Mesenchymal stem cell (in vitro differentiated cells and primary cell): ENCODE results near the gene RNF115.
"Not testable (repeated sequence)": the region's sequence is repeated elsewhere in the genome, so short reads cannot be mapped to it uniquely, and the experiment has no call there.

ENCODE experiments used
- DNase-seq: peaks from one replicate; pipeline ENCODE4 v3.0.0-alpha.2; 2013
- H2AFZ ChIP-seq: one replicate; pipeline ENCODE4 v1.6.1; 2013; ENCODE audit warnings: low read depth, mild to moderate bottlenecking, control low read depth, inconsistent platforms, low read length, moderate library complexity
- H2AK5ac ChIP-seq: 2 replicates; pipeline ENCODE4 v1.6.1; 2013; ENCODE audit warnings: low read length, moderate library complexity, mild to moderate bottlenecking, inconsistent platforms; ENCODE audit not compliant: severe bottlenecking
- H2BK120ac ChIP-seq: one replicate; pipeline ENCODE4 v1.6.1; 2013; ENCODE audit warnings: low read depth, mild to moderate bottlenecking, inconsistent platforms, low read length, moderate library complexity
- H2BK12ac ChIP-seq, 2 experiments: one replicate each; pipeline ENCODE4 v1.6.1; 2013; ENCODE audit warnings: inconsistent platforms in 2 of 2, low read length in 2 of 2, mild to moderate bottlenecking in 2 of 2, moderate library complexity in 2 of 2, control low read depth in 1 of 2
- H2BK15ac ChIP-seq: one replicate; pipeline ENCODE4 v1.6.1; 2013; ENCODE audit warnings: mild to moderate bottlenecking, low read depth, inconsistent platforms; ENCODE audit not compliant: poor library complexity, severe bottlenecking
- H2BK5ac ChIP-seq: 2 replicates; pipeline ENCODE4 v1.6.1; 2013; ENCODE audit warnings: low read depth, mild to moderate bottlenecking, low read length, control low read depth, inconsistent platforms; ENCODE audit not compliant: poor library complexity, severe bottlenecking
- H3K14ac ChIP-seq, 2 experiments: one replicate each; pipeline ENCODE4 v1.6.1; 2013; ENCODE audit warnings: inconsistent platforms in 2 of 2, low read length in 2 of 2, control low read depth in 1 of 2, mild to moderate bottlenecking in 1 of 2, moderate library complexity in 1 of 2
- H3K18ac ChIP-seq, 2 experiments: one replicate each; pipeline ENCODE4 v1.6.1; 2013; ENCODE audit warnings: inconsistent platforms in 2 of 2, low read length in 2 of 2, control low read depth in 1 of 2, low read depth in 1 of 2, mild to moderate bottlenecking in 1 of 2
- H3K23ac ChIP-seq, 2 experiments: one replicate each; pipeline ENCODE4 v1.6.1; 2013; ENCODE audit warnings: inconsistent platforms in 2 of 2, low read length in 2 of 2, mild to moderate bottlenecking in 2 of 2, moderate library complexity in 2 of 2, control low read depth in 1 of 2
- H3K27ac ChIP-seq: 2 replicates; pipeline ENCODE4 v1.5.1; 2013; ENCODE audit warnings: mild to moderate bottlenecking, moderate library complexity, low read length, control low read depth, inconsistent platforms; ENCODE audit not compliant: poor library complexity, severe bottlenecking
- H3K27me3 ChIP-seq, 2 experiments: 2 replicates each; pipeline versions ENCODE4 v1.6.1 to v1.7.0; 2013; ENCODE audit warnings: low read length in 2 of 2, mild to moderate bottlenecking in 2 of 2, moderate library complexity in 2 of 2, control low read depth in 1 of 2, inconsistent platforms in 1 of 2; ENCODE audit not compliant: control insufficient read depth in 1 of 2, insufficient read depth in 1 of 2
- H3K36me3 ChIP-seq, 2 experiments: 2 replicates each; pipeline versions ENCODE4 v1.6.1 to v1.7.0; 2013; ENCODE audit warnings: low read length in 2 of 2, control low read depth in 1 of 2, inconsistent platforms in 1 of 2, low read depth in 1 of 2, mild to moderate bottlenecking in 1 of 2; ENCODE audit not compliant: insufficient read depth in 2 of 2, control insufficient read depth in 1 of 2
- H3K4ac ChIP-seq, 2 experiments: one replicate each; pipeline ENCODE4 v1.6.1; 2013; ENCODE audit warnings: inconsistent platforms in 2 of 2, low read length in 2 of 2, mild to moderate bottlenecking in 2 of 2, moderate library complexity in 2 of 2, control low read depth in 1 of 2, low read depth in 1 of 2
- H3K4me1 ChIP-seq: 2 replicates; pipeline ENCODE4 v1.6.1; 2013; ENCODE audit warnings: low read depth, low read length, control low read depth; ENCODE audit not compliant: control insufficient read depth, insufficient read depth
- H3K4me2 ChIP-seq: 2 replicates; pipeline ENCODE4 v1.6.1; 2013; ENCODE audit warnings: low read length, mild to moderate bottlenecking, inconsistent platforms; ENCODE audit not compliant: poor library complexity, severe bottlenecking
- H3K4me3 ChIP-seq, 2 experiments: 2 replicates each; pipeline versions ENCODE4 v1.5.1 to v1.7.0; 2013; ENCODE audit warnings: low read length in 2 of 2, mild to moderate bottlenecking in 2 of 2, control low read depth in 1 of 2, low read depth in 1 of 2; ENCODE audit not compliant: insufficient read depth in 1 of 2
- H3K79me1 ChIP-seq: replicated peaks from 2 replicates; pipeline ENCODE4 v1.6.1; 2013; ENCODE audit warnings: mild to moderate bottlenecking, control low read depth, low read length, inconsistent platforms; ENCODE audit not compliant: poor library complexity, severe bottlenecking
- H3K9ac ChIP-seq: 2 replicates; pipeline ENCODE4 v1.7.0; 2013; ENCODE audit warnings: mild to moderate bottlenecking, low read length, moderate library complexity
- H3K9me3 ChIP-seq: 2 replicates; pipeline ENCODE4 v1.7.0; 2013; ENCODE audit warnings: mild to moderate bottlenecking, low read length; ENCODE audit not compliant: control insufficient read depth
- H4K8ac ChIP-seq: one replicate; pipeline ENCODE4 v1.6.1; 2013; ENCODE audit warnings: inconsistent platforms, mild to moderate bottlenecking, low read length, moderate library complexity
- H4K91ac ChIP-seq: one replicate; pipeline ENCODE4 v1.6.1; 2013; ENCODE audit warnings: mild to moderate bottlenecking, low read length, inconsistent platforms
- WGBS: methylation state at CpG from one replicate; pipeline ENCODE4 v1.1.7; 2013; ENCODE audit warnings: mixed read lengths; 5-methylcytosine and 5-hydroxymethylcytosine counted together

RNF115 gene

DNA sequence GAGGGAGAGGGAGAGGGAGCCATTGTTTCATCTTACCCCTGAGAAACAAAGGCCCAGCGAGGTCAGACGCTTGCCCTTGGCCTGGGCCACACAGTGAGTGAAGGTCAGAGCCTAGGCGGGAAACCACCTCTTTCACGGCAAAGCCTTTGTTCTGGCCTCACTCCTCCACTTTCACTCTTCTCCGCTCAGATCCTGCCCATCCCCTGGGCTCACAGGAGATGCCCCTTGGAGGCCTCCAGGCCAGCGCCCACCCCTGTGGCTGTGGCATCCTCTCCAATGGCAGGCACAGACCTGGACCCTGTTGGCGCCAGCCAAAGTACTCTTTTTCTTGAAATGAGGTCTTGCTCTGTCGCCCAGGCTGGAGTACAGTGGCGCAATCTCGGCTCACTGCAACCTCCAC is 55.9 kb downstream of the RNF115 start:
- not testable (repeated sequence) for H3K18ac ChIP-seq, H3K27me3 ChIP-seq, H4K91ac ChIP-seq, H3K4ac ChIP-seq, H2BK15ac ChIP-seq, H3K4me2 ChIP-seq, H3K9me3 ChIP-seq, H3K27ac ChIP-seq, H2BK12ac ChIP-seq, H3K4me1 ChIP-seq, H2AK5ac ChIP-seq, DNase-seq, H2BK5ac ChIP-seq, H2AFZ ChIP-seq, H3K9ac ChIP-seq, H3K79me1 ChIP-seq, H3K4me3 ChIP-seq, H3K14ac ChIP-seq, H4K8ac ChIP-seq, H2BK120ac ChIP-seq, H3K23ac ChIP-seq
- H3K36me3 ChIP-seq = peaks cover 17 to 32% of the 10 kb centered on the region in 2 experiments
- 97% methylated on average over 9 of the region's 10 CpGs for WGBS

DNA sequence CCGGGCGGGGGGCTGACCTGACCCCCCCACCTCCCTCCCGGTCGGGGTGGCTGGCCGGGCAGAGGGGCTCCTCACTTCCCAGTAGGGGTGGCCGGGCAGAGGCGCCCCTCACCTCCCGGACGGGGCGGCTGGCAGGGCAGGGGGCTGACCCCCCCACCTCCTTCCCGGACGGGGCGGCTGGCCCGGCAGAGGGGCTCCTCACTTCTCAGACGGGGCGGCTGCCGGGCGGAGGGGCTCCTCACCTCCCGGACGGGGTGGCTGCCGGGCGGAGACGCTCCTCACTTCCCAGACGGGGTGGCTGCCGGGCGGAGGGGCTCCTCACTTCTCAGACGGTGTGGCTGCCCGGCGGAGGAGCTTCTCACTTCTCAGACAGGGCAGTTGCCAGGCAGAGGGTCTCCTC is 57.0 kb downstream of the RNF115 start:
- H3K14ac ChIP-seq, H3K23ac ChIP-seq, DNase-seq, H4K91ac ChIP-seq, H2AFZ ChIP-seq, H3K9me3 ChIP-seq, H3K4ac ChIP-seq, H2AK5ac ChIP-seq, H3K79me1 ChIP-seq, H2BK120ac ChIP-seq, H3K4me1 ChIP-seq, H4K8ac ChIP-seq, H3K9ac ChIP-seq, H3K4me2 ChIP-seq, H3K27ac ChIP-seq, H3K27me3 ChIP-seq, H3K4me3 ChIP-seq, H2BK12ac ChIP-seq, H3K18ac ChIP-seq, H2BK15ac ChIP-seq, H2BK5ac ChIP-seq: not testable (repeated sequence)
- 99% methylated on average over 24 of the region's 29 CpGs for WGBS
- peaks cover 17 to 26% of the 10 kb centered on the region in 2 experiments for H3K36me3 ChIP-seq

DNA sequence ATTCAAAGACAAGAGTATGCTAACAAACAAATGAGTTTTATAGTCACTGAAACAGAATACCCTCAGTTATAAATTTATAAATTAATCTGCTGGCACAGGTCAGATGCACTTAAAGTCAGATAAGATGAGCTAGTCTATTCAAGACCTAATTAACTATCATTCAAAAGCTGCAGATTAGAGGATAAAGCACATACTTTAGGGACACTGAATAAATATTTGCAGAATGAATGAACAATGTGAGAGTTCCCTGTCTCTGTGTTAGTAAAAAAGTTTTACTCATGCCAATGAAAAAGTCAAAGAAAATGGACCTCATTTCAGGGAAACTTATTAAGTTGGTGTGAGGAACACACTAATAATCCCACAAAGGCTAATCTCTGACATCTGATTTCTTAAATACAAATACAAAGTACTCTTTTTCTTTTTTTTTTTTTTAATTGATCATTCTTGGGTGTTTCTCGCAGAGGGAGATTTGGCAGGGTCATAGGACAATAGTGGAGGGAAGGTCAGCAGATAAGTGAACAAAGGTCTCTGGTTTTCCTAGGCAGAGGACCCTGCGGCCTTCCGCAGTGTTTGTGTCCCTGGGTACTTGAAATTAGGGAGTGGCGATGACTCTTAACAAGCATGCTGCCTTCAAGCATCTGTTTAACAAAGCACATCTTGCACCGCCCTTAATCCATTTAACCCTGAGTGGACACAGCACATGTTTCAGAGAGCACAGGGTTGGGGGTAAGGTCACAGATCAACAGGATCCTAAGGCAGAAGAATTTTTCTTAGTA is 58.1 kb downstream of the RNF115 start:
- WGBS = no CpG with 5 or more reads among the region's 5 CpGs
- Histone ChIP-seq H3K79me1 (peaks cover 12% of the 10 kb centered on the region), H3K36me3 (peaks cover 25% of the 10 kb centered on the region in 2 experiments), H3K9ac (peak overlapping the region; percentile 63)
- DNase-seq, H2BK5ac ChIP-seq, H2BK120ac ChIP-seq, H3K4me1 ChIP-seq, H2BK12ac ChIP-seq, H3K4me3 ChIP-seq, H3K27ac ChIP-seq, H3K23ac ChIP-seq, H3K9me3 ChIP-seq, H3K14ac ChIP-seq, H4K8ac ChIP-seq, H3K18ac ChIP-seq, H3K4me2 ChIP-seq, H2BK15ac ChIP-seq, H4K91ac ChIP-seq, H2AFZ ChIP-seq, H3K27me3 ChIP-seq, H3K4ac ChIP-seq, H2AK5ac ChIP-seq: not testable (repeated sequence)

DNA sequence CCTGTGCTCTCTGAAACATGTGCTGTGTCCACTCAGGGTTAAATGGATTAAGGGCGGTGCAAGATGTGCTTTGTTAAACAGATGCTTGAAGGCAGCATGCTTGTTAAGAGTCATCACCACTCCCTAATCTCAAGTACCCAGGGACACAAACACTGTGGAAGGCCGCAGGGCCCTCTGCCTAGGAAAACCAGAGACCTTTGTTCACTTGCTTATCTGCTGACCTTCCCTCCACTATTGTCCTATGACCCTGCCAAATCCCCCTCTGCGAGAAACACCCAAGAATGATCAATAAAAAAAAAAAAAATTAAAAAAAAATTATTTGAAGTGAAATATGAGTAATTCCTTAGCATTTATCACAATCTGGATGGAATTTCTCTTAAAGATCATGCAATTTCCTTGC is 58.8 kb downstream of the RNF115 start:
- H2AFZ ChIP-seq, H2BK15ac ChIP-seq, H2BK120ac ChIP-seq, H3K9me3 ChIP-seq, H2BK12ac ChIP-seq, H3K4me2 ChIP-seq, H3K4ac ChIP-seq, H3K27ac ChIP-seq, H3K23ac ChIP-seq, H2AK5ac ChIP-seq, H4K8ac ChIP-seq, H3K18ac ChIP-seq, H3K4me1 ChIP-seq, H3K14ac ChIP-seq, H4K91ac ChIP-seq, H3K27me3 ChIP-seq, H3K4me3 ChIP-seq, H2BK5ac ChIP-seq, DNase-seq: not testable (repeated sequence)
- Histone ChIP-seq H3K9ac (peak overlapping the region; percentile 63), H3K79me1 (peaks cover 16% of the 10 kb centered on the region), H3K36me3 (peaks cover 19 to 25% of the 10 kb centered on the region in 2 experiments)
- no CpG with 5 or more reads among the region's 3 CpGs for WGBS
